H1 (cell line): ENCODE measurements around the gene HM13. TPM values are rescaled to one million over a fixed set of nuclear protein-coding genes. Genes with fewer than 3 reads are reported as not detected.

Experiments
- CBX8 ChIP-seq: fragments of 300-800, 300-1000 bp; sonication (generic); IDR thresholded peaks from 2 replicates; pipeline ENCODE4 v1.7.1; 2016; ENCODE audit warnings: low read depth, low read length, borderline replicate concordance
- RXRA ChIP-seq: IDR thresholded peaks from 2 replicates; pipeline ENCODE4 v1.6.1; 2011; ENCODE audit warnings: low read depth, mild to moderate bottlenecking, low read length, moderate library complexity; ENCODE audit not compliant: insufficient read depth
- polyA plus RNA-seq, 7 experiments: library from polyadenylated mRNA; depleted of rRNA in 3 of 7; stranded (reverse) in 5 of 7; unstranded in 2 of 7; fragments of >200 nt in 5 of 7; fragments of 200-250 nt in 2 of 7; gene quantifications; 1 replicate in 5 of 7; 2 replicates in 1 of 7; 4 replicates in 1 of 7; pipeline versions ENCODE4 v1.2.1 to v1.2.3, GENCODE V29; 2011 to 2013; ENCODE audit warnings: missing spikeins in 2 of 7, mixed read lengths in 2 of 7
- total RNA-seq: library from RNA; stranded (reverse); fragmentation: NEBNext Ultra II Directional; extraction: Animal tissue kit (Norgen Biotek cat#: 25700); gene quantifications from 2 replicates; pipeline ENCODE4 v1.2.1, GENCODE V29; 2021
- TF ChIP-seq, protein P1 (sequence below): fragments of 300-600 bp; sonication (generic); IDR thresholded peaks from 2 replicates; pipeline ENCODE4 v1.7.1; 2012; ENCODE audit warnings: low read length, moderate library complexity, mild to moderate bottlenecking, inconsistent platforms; ENCODE audit not compliant: insufficient replicate concordance

Gene HM13
- total and polyA plus RNA-seq, 2 of the 8 experiments (the other 6 are each of a cell fraction or from before 2014, with no cell fraction given) = 118 to 183 TPM

DNA sequence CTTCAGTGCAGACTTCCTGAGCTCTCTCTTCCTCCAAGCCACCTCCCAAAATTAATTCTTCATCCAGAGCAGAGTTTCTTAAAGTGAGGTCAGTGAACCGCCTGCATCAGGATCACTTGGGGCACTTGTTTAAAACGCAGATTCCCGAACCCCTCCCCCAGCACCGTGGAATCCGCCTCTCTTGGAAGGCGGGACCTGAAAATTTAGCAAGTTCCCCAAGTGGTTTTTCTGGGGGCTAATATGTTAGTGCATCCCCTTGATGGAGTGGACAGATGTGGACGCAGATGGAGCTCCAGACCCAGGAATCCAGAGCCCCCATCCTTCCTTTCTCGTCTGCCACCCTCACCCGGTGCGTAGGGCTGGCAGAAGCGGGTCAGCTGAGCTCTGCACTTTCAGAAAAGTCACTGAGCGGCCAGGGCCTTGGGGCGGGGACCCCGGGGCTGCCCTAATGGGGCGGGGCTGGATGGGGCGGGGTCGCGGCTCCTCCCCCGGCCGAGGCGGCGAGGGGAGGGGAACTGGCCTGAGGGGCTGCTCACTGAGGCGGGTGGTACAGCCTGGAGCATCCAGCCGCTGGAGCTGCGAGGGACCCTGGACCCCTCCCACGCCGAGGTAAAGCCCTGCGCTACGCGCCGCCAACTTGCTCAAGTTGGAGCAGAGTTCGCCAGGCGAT lies 39.3 kb upstream of the HM13 start, which contains the start of the genes DEFB124 and REM1 (continued):
- TF ChIP-seq, protein P1, sequence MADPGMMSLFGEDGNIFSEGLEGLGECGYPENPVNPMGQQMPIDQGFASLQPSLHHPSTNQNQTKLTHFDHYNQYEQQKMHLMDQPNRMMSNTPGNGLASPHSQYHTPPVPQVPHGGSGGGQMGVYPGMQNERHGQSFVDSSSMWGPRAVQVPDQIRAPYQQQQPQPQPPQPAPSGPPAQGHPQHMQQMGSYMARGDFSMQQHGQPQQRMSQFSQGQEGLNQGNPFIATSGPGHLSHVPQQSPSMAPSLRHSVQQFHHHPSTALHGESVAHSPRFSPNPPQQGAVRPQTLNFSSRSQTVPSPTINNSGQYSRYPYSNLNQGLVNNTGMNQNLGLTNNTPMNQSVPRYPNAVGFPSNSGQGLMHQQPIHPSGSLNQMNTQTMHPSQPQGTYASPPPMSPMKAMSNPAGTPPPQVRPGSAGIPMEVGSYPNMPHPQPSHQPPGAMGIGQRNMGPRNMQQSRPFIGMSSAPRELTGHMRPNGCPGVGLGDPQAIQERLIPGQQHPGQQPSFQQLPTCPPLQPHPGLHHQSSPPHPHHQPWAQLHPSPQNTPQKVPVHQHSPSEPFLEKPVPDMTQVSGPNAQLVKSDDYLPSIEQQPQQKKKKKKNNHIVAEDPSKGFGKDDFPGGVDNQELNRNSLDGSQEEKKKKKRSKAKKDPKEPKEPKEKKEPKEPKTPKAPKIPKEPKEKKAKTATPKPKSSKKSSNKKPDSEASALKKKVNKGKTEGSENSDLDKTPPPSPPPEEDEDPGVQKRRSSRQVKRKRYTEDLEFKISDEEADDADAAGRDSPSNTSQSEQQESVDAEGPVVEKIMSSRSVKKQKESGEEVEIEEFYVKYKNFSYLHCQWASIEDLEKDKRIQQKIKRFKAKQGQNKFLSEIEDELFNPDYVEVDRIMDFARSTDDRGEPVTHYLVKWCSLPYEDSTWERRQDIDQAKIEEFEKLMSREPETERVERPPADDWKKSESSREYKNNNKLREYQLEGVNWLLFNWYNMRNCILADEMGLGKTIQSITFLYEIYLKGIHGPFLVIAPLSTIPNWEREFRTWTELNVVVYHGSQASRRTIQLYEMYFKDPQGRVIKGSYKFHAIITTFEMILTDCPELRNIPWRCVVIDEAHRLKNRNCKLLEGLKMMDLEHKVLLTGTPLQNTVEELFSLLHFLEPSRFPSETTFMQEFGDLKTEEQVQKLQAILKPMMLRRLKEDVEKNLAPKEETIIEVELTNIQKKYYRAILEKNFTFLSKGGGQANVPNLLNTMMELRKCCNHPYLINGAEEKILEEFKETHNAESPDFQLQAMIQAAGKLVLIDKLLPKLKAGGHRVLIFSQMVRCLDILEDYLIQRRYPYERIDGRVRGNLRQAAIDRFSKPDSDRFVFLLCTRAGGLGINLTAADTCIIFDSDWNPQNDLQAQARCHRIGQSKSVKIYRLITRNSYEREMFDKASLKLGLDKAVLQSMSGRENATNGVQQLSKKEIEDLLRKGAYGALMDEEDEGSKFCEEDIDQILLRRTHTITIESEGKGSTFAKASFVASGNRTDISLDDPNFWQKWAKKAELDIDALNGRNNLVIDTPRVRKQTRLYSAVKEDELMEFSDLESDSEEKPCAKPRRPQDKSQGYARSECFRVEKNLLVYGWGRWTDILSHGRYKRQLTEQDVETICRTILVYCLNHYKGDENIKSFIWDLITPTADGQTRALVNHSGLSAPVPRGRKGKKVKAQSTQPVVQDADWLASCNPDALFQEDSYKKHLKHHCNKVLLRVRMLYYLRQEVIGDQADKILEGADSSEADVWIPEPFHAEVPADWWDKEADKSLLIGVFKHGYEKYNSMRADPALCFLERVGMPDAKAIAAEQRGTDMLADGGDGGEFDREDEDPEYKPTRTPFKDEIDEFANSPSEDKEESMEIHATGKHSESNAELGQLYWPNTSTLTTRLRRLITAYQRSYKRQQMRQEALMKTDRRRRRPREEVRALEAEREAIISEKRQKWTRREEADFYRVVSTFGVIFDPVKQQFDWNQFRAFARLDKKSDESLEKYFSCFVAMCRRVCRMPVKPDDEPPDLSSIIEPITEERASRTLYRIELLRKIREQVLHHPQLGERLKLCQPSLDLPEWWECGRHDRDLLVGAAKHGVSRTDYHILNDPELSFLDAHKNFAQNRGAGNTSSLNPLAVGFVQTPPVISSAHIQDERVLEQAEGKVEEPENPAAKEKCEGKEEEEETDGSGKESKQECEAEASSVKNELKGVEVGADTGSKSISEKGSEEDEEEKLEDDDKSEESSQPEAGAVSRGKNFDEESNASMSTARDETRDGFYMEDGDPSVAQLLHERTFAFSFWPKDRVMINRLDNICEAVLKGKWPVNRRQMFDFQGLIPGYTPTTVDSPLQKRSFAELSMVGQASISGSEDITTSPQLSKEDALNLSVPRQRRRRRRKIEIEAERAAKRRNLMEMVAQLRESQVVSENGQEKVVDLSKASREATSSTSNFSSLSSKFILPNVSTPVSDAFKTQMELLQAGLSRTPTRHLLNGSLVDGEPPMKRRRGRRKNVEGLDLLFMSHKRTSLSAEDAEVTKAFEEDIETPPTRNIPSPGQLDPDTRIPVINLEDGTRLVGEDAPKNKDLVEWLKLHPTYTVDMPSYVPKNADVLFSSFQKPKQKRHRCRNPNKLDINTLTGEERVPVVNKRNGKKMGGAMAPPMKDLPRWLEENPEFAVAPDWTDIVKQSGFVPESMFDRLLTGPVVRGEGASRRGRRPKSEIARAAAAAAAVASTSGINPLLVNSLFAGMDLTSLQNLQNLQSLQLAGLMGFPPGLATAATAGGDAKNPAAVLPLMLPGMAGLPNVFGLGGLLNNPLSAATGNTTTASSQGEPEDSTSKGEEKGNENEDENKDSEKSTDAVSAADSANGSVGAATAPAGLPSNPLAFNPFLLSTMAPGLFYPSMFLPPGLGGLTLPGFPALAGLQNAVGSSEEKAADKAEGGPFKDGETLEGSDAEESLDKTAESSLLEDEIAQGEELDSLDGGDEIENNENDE = no peak
- no peak for TF ChIP-seq CBX8
- TF ChIP-seq RXRA = no peak
